NCI-H226 (cell line): ENCODE results near the gene DENND2C.
A peak's percentile ranks its signal among the peaks of the same experiment; 100 is the strongest.

Source experiments
- DNase-seq: peaks from one replicate; pipeline ENCODE4 v3.0.0-alpha.2; 2015

DENND2C gene

GRCh38 chr1:114669562-114670082, at the start of gene DENND2C:
Gene DENND2C, minus strand, starts transcription at chr1:114670049. Its CDS starts 44,065 bp downstream, at chr1:114625984.
- DNase-seq = no peak

- DNase-seq = no peak
Observed at GRCh38 chr1:114719424-114719787, 49.6 kb upstream of the DENND2C start.

GRCh38 chr1:114718661-114719423, 49.0 kb upstream of the DENND2C start:
- DNase-seq = no peak

GRCh38 chr1:114716304-114717170, 46.7 kb upstream of the DENND2C start, which contains the start of gene NRAS:
Gene NRAS, minus strand, starts transcription at chr1:114716771. Its CDS starts 611 bp downstream, at chr1:114716160.
- DNase-seq = peak; percentile 85

GRCh38 chr1:114715952-114716303, 46.1 kb upstream of the DENND2C start:
- DNase-seq = no peak

- no peak for DNase-seq
Observed at GRCh38 chr1:114712977-114713376, 43.1 kb upstream of the DENND2C start.

GRCh38 chr1:114710360-114710759, 40.5 kb upstream of the DENND2C start:
- DNase-seq = no peak

GRCh38 chr1:114707604-114708003, 37.8 kb upstream of the DENND2C start:
- DNase-seq = no peak

- no peak for DNase-seq
Observed at GRCh38 chr1:114703242-114703641, 33.4 kb upstream of the DENND2C start.

GRCh38 chr1:114702737-114703136, 32.9 kb upstream of the DENND2C start:
- no peak for DNase-seq

- DNase-seq = no peak
Observed at GRCh38 chr1:114701931-114702330, 32.1 kb upstream of the DENND2C start.

GRCh38 chr1:114700036-114700600, 30.3 kb upstream of the DENND2C start:
- peak; percentile 5 for DNase-seq

- DNase-seq = no peak
Observed at GRCh38 chr1:114696810-114697209, 27.0 kb upstream of the DENND2C start.

GRCh38 chr1:114695430-114696058, 25.7 kb upstream of the DENND2C start, which contains the start of gene AMPD1:
Gene AMPD1, minus strand, starts transcription at chr1:114695546. Its CDS starts 75 bp downstream, at chr1:114695471.
- DNase-seq = peak; percentile 43

GRCh38 chr1:114694540-114695310, 24.9 kb upstream of the DENND2C start:
- DNase-seq = no peak

GRCh38 chr1:114692947-114693346, 23.1 kb upstream of the DENND2C start:
- DNase-seq = no peak

- DNase-seq = peak; percentile 26
Observed at GRCh38 chr1:114691061-114691460, 21.2 kb upstream of the DENND2C start.

GRCh38 chr1:114690148-114690547, 20.3 kb upstream of the DENND2C start:
- DNase-seq = peak; percentile 12

GRCh38 chr1:114688526-114688925, 18.7 kb upstream of the DENND2C start:
- no peak for DNase-seq

- DNase-seq = no peak
Observed at GRCh38 chr1:114685851-114686250, 16.0 kb upstream of the DENND2C start.

- DNase-seq = no peak
Observed at GRCh38 chr1:114677691-114678090, 7.8 kb upstream of the DENND2C start.

- DNase-seq = no peak
Observed at GRCh38 chr1:114676115-114676514, 6.3 kb upstream of the DENND2C start.
